GM21526 (cell line): ENCODE results near the gene YARS1.

ENCODE experiments used
- ATAC-seq: cut with Tn5 transposase; IDR thresholded peaks from one replicate; pipeline ENCODE4 v1.9.1; 2021; ENCODE audit warnings: moderate library complexity; ENCODE audit not compliant: unreplicated experiment, low FRiP score

Gene YARS1

GRCh38 chr1:32766328-32766972 lies 50.7 kb downstream of the YARS1 start:
- ATAC-seq = no peak

GRCh38 chr1:32765570-32766327 lies 51.4 kb downstream of the YARS1 start:
- ATAC-seq = no peak

GRCh38 chr1:32764826-32765569 lies 52.2 kb downstream of the YARS1 start:
- ATAC-seq = no peak

- no peak for ATAC-seq
Measured at GRCh38 chr1:32763221-32763620, 53.9 kb downstream of the YARS1 start.

- ATAC-seq = no peak
Measured at GRCh38 chr1:32761936-32762335, 55.2 kb downstream of the YARS1 start.

- ATAC-seq = no peak
Measured at GRCh38 chr1:32761253-32761877, 55.8 kb downstream of the YARS1 start.

- ATAC-seq = no peak
Measured at GRCh38 chr1:32759997-32760623, 57.0 kb downstream of the YARS1 start.

- no peak for ATAC-seq
Measured at GRCh38 chr1:32759521-32759981, 57.6 kb downstream of the YARS1 start.

- no peak for ATAC-seq
Measured at GRCh38 chr1:32758795-32759430, 58.2 kb downstream of the YARS1 start.

GRCh38 chr1:32758177-32758794 lies 58.9 kb downstream of the YARS1 start:
- ATAC-seq = no peak

GRCh38 chr1:32757213-32757895 lies 59.8 kb downstream of the YARS1 start:
- ATAC-seq = no peak

GRCh38 chr1:32755810-32756159 lies 61.4 kb downstream of the YARS1 start:
- no peak for ATAC-seq

- ATAC-seq = no peak
Measured at GRCh38 chr1:32755098-32755809, 61.9 kb downstream of the YARS1 start.

GRCh38 chr1:32754317-32755097 lies 62.7 kb downstream of the YARS1 start:
- no peak for ATAC-seq

GRCh38 chr1:32753532-32754316 lies 63.4 kb downstream of the YARS1 start:
- ATAC-seq = no peak

GRCh38 chr1:32749771-32750170 lies 67.4 kb downstream of the YARS1 start:
- no peak for ATAC-seq

GRCh38 chr1:32749332-32749731 lies 67.8 kb downstream of the YARS1 start:
- ATAC-seq = no peak
